ENCODE measurements around the gene HSPB1. TPM values are rescaled to one million over a fixed set of nuclear protein-coding genes. Genes with fewer than 3 reads are reported as not detected.

HSPB1 gene
- total and polyA plus RNA-seq, 2 experiments from 2014 or later: 96.5 to 1,542 TPM

DNA sequence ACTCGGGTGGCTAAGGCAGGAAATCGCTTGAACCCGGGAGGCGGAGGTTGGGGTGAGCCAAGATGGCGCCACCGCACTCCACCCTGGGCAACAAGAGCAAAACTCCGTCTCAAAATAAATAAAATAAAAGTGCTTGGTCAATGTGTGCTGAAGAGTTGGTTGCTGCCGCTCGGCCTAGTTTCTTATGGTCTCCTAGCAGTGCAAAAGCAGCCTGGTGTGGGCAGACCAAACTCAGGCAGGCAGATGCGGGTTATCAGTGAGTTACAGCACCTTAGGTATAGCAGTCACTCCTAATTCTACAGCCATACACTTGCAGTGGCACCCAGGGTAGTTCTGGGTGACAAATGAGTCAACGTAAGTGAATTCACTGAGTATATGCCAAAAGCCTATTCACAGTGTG is 22.6 kb downstream of the HSPB1 start:
- H3K36me3 ChIP-seq (ENCODE audit: low read depth): peaks cover 46% of the 10 kb centered on the region

DNA sequence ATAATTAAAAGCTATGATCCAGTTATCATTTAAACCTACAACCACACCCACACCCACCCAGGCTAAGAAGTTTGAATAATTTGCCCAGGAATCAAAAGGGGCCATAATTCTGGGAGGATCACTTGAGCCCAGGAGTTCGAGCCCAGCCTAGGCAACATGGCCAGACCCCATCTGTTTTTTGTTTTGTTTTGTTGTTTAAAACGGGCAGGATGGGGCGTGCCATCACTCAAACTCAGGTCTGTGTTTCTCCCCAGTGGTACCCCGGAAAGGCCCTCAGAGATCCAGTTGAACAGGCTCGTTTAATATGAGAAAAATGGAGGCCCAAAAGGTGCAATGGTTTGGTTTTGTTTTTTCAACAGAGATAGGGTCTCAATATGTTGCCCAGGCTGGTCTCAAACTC is 23.3 kb downstream of the HSPB1 start:
- Histone ChIP-seq H3K9me2 (ENCODE audit: insufficient read depth) (no peaks in the 10 kb centered on the region), H3K4me2 (ENCODE audit: unreplicated experiment) (no peak overlapping the region), H4K20me1 (ENCODE audit: insufficient read depth) (peaks cover 5% of the 10 kb centered on the region), H3K36me3 (ENCODE audit: low read depth) (peaks cover 46% of the 10 kb centered on the region), H3K4me1 (ENCODE audit: insufficient read depth) (peaks cover 31% of the 10 kb centered on the region), H2AFZ (no peak overlapping the region), H3K9ac (no peak overlapping the region), H3K4me3 (no peak overlapping the region), H3K79me2 (ENCODE audit: insufficient read depth) (peaks cover 99% of the 10 kb centered on the region), H3K27me3 (replicated peaks; ENCODE audit: insufficient read depth) (no peaks in the 10 kb centered on the region), H3F3A (ENCODE audit: insufficient read depth) (peaks cover 79% of the 10 kb centered on the region), H3K9me3 (ENCODE audit: low read depth) (no peaks in the 10 kb centered on the region), H3K27ac (peak overlapping the region; percentile 44; the same call in 1 of the 2 replicates)
- 82 to 85% methylated on average over 5 of the region's 5 CpGs for WGBS, 2 experiments (ENCODE audit: low coverage in 1 of 2, low lambda C conversion rate in 2 of 2, missing lambda C conversion rate in 2 of 2)
- no peak for DNase-seq
- TF ChIP-seq EZH2 (IDR thresholded peaks at IDR 0.05; ENCODE audit: insufficient read depth, poor library complexity, severe bottlenecking) (no peak), EZH2phosphoT487 (IDR thresholded peaks at IDR 0.05; ENCODE audit: insufficient read depth, low read depth) (no peak)
- in situ Hi-C loops (cut with MboI): no loop called here

More for the DNA sequence above, 22.6 kb downstream of the HSPB1 start:
- Histone ChIP-seq H3K9me2 (ENCODE audit: insufficient read depth) (no peaks in the 10 kb centered on the region), H3K4me2 (ENCODE audit: unreplicated experiment) (no peak overlapping the region), H4K20me1 (ENCODE audit: insufficient read depth) (peaks cover 5% of the 10 kb centered on the region), H3K27me3 (replicated peaks; ENCODE audit: insufficient read depth) (no peaks in the 10 kb centered on the region), H3K79me2 (ENCODE audit: insufficient read depth) (peaks cover 94% of the 10 kb centered on the region), H3K9ac (no peak overlapping the region), H3K9me3 (ENCODE audit: low read depth) (no peaks in the 10 kb centered on the region), H2AFZ (no peak overlapping the region), H3K4me1 (ENCODE audit: insufficient read depth) (peaks cover 31% of the 10 kb centered on the region), H3F3A (ENCODE audit: insufficient read depth) (peaks cover 84% of the 10 kb centered on the region), H3K27ac (0 out of 2 replicates have a peak overlapping the region, but pooled peaks have one; percentile 2), H3K4me3 (no peak overlapping the region)
- no peak for DNase-seq
- WGBS, 2 experiments (ENCODE audit: low coverage in 1 of 2, low lambda C conversion rate in 2 of 2, missing lambda C conversion rate in 2 of 2): 99 to 100% methylated on average over 11 of the region's 11 CpGs
- in situ Hi-C loops (cut with MboI): no loop called here
- TF ChIP-seq EZH2phosphoT487 (IDR thresholded peaks at IDR 0.05; ENCODE audit: insufficient read depth, low read depth) (no peak), EZH2 (IDR thresholded peaks at IDR 0.05; ENCODE audit: insufficient read depth, poor library complexity, severe bottlenecking) (no peak)

DNA sequence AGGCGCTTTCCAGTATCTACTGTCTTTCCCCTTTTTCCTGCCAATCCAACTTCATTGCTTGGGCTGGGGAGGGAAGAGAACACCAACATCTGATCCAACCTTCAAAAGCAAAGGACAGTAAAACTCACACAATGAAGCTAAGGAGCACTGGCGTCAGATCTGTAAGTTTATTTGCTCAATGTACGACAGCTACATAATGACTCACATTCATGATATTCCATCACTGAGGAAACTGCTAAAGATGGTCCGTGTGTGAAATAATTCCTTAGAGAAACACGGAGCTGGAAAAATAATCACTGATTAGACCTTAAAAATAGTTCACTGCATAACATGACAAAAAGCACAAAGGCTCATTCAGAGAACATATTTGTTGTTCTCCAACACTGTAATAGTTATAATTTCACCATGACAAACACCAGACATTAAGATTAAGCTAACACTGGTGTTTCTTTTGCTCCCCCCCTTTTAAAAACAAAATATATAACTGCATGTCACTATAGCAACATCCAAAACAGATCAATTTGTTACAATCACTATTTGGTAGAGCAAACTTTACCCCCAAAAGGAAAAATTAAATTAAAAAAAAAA is 24.3 kb downstream of the HSPB1 start:
- Histone ChIP-seq H3K9me3 (ENCODE audit: low read depth) (no peaks in the 10 kb centered on the region), H3K27me3 (replicated peaks; ENCODE audit: insufficient read depth) (no peaks in the 10 kb centered on the region), H4K20me1 (ENCODE audit: insufficient read depth) (peaks cover 13% of the 10 kb centered on the region), H3K4me2 (ENCODE audit: unreplicated experiment) (no peak overlapping the region), H3K4me1 (ENCODE audit: insufficient read depth) (peaks cover 31% of the 10 kb centered on the region), H3K4me3 (no peak overlapping the region), H3K9ac (no peak overlapping the region), H3K27ac (peak overlapping the region; percentile 44), H3F3A (ENCODE audit: insufficient read depth) (peaks cover 70% of the 10 kb centered on the region), H3K9me2 (ENCODE audit: insufficient read depth) (no peaks in the 10 kb centered on the region), H3K36me3 (ENCODE audit: low read depth) (peaks cover 44% of the 10 kb centered on the region), H3K79me2 (ENCODE audit: insufficient read depth) (peaks cover 99% of the 10 kb centered on the region), H2AFZ (no peak overlapping the region)
- DNase-seq: peak; percentile 65
- 49 to 57% methylated on average over 5 of the region's 5 CpGs for WGBS, 2 experiments (ENCODE audit: low coverage in 1 of 2, low lambda C conversion rate in 2 of 2, missing lambda C conversion rate in 2 of 2)
- TF ChIP-seq EZH2 (IDR thresholded peaks at IDR 0.05; ENCODE audit: insufficient read depth, poor library complexity, severe bottlenecking) (no peak), EZH2phosphoT487 (IDR thresholded peaks at IDR 0.05; ENCODE audit: insufficient read depth, low read depth) (no peak)
- in situ Hi-C loops (cut with MboI): no loop called here

DNA sequence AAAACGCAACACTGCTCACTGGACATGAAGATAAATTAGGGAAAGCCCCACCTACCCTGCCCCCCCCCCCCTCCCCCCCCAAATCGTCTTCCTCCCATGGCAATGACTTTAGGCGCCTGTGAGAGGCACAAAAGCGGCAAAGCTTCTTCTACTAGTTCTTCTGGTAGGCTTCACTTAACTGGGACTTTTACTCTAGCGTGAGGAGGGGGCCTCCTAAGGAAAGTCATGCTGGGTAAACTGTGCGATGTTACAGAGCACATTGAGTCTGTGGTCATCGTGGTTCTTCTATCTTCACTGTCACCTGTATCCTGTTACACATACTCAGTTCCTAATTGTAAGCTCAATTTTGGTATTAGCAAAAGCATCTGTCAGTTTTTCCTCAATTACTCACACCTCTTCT is 25.1 kb downstream of the HSPB1 start:
- Histone ChIP-seq H3K27me3 (replicated peaks; ENCODE audit: insufficient read depth) (no peaks in the 10 kb centered on the region), H3K79me2 (ENCODE audit: insufficient read depth) (peaks cover 99% of the 10 kb centered on the region), H3K27ac (no peak overlapping the region), H4K20me1 (ENCODE audit: insufficient read depth) (peaks cover 21% of the 10 kb centered on the region), H3K4me2 (ENCODE audit: unreplicated experiment) (no peak overlapping the region), H3K9me2 (ENCODE audit: insufficient read depth) (no peaks in the 10 kb centered on the region), H3K36me3 (ENCODE audit: low read depth) (peaks cover 39% of the 10 kb centered on the region), H3F3A (ENCODE audit: insufficient read depth) (peaks cover 61% of the 10 kb centered on the region), H3K4me3 (no peak overlapping the region), H2AFZ (no peak overlapping the region), H3K4me1 (ENCODE audit: insufficient read depth) (peaks cover 26% of the 10 kb centered on the region), H3K9me3 (ENCODE audit: low read depth) (no peaks in the 10 kb centered on the region), H3K9ac (no peak overlapping the region)
- in situ Hi-C loops (cut with MboI): no loop called here
- no peak for DNase-seq
- TF ChIP-seq EZH2 (IDR thresholded peaks at IDR 0.05; ENCODE audit: insufficient read depth, poor library complexity, severe bottlenecking) (no peak), EZH2phosphoT487 (IDR thresholded peaks at IDR 0.05; ENCODE audit: insufficient read depth, low read depth) (no peak)
- WGBS, 2 experiments (ENCODE audit: low coverage in 1 of 2, low lambda C conversion rate in 2 of 2, missing lambda C conversion rate in 2 of 2): 60 to 68% methylated on average over 7 of the region's 7 CpGs
